Measurements from ENCODE around the gene VNN1.

GRCh38 chr6:132736239-132736638 lies 22.4 kb upstream of the VNN1 start:
- TF ChIP-seq CTCF (conservative IDR thresholded peaks at IDR 0.05) (no peak), ZFX (IDR thresholded peaks at IDR 0.05) (no peak)

Measured in C4-2B (cell line).